ENCODE data around the gene GALK2. TPM values are rescaled to one million over a fixed set of nuclear protein-coding genes. Genes with fewer than 3 reads are reported as not detected.

Gene GALK2
- total and polyA plus RNA-seq, 2 experiments from 2014 or later, result 11.5 to 23.0 TPM

GRCh38 chr15:49372366-49372765, 202.3 kb downstream of the GALK2 start:
- H3K27ac Mint-ChIP-seq, result no peak overlapping the region
- no peaks in the 10 kb centered on the region for H3K9me3 Mint-ChIP-seq
- Histone ChIP-seq H3K36me3 (ENCODE audit: insufficient read depth) (no peaks in the 10 kb centered on the region), H3K9me2 (ENCODE audit: insufficient read depth) (no peaks in the 10 kb centered on the region), H4K20me1 (replicated peaks; ENCODE audit: insufficient read depth) (no peaks in the 10 kb centered on the region), H3F3A (replicated peaks; ENCODE audit: low read depth) (no peaks in the 10 kb centered on the region), H3K4me2 (peak overlapping the region; percentile 30), H3K4me3 (no peak overlapping the region), H3K4me1 (ENCODE audit: insufficient read depth) (no peaks in the 10 kb centered on the region), H3K27ac (ENCODE audit: low read depth) (no peak overlapping the region), H2AFZ (no peak overlapping the region), H3K79me2 (replicated peaks; ENCODE audit: insufficient read depth) (no peaks in the 10 kb centered on the region), H3K27me3 (ENCODE audit: insufficient read depth) (no peaks in the 10 kb centered on the region)
- no peak overlapping the region; the same call in 2 of the 3 replicates for H3K4me3 Mint-ChIP-seq
- DNase-seq (ENCODE audit: low spot score) (peak; percentile 56), ATAC-seq (peak; percentile 75)
- peaks cover 12% of the 10 kb centered on the region for H3K4me1 Mint-ChIP-seq
- no peaks in the 10 kb centered on the region for H3K36me3 Mint-ChIP-seq (ENCODE audit: low read depth)
- no peaks in the 10 kb centered on the region for H3K27me3 Mint-ChIP-seq (ENCODE audit: insufficient read depth, low read depth, poor library complexity)
- TF ChIP-seq REST (IDR thresholded peaks at IDR 0.05; ENCODE audit: unreplicated experiment) (no peak), CTCF (conservative IDR thresholded peaks at IDR 0.05; ENCODE audit: low read depth in 2 of 2) (no peak), POLR2AphosphoS5 (IDR thresholded peaks at IDR 0.05; ENCODE audit: low read depth) (no peak), CREB1 (CRISPR knock-in tag; IDR thresholded peaks at IDR 0.05; ENCODE audit: low read depth) (no peak), ZNF462 (CRISPR knock-in tag; IDR thresholded peaks at IDR 0.05) (no peak), NANOG (IDR thresholded peaks at IDR 0.05; ENCODE audit: borderline replicate concordance) (no peak), STAT1 (IDR thresholded peaks at IDR 0.05; ENCODE audit: unreplicated experiment) (no peak), ETS1 (IDR thresholded peaks at IDR 0.05) (no peak), EZH2phosphoT487 (IDR thresholded peaks at IDR 0.05; ENCODE audit: unreplicated experiment) (no peak), JUNB (IDR thresholded peaks at IDR 0.05; ENCODE audit: unreplicated experiment) (no peak), ZNF331 (CRISPR knock-in tag; IDR thresholded peaks at IDR 0.05; ENCODE audit: low read depth) (no peak), ZNF114 (CRISPR knock-in tag; IDR thresholded peaks at IDR 0.05) (no peak), EZH2 (IDR thresholded peaks at IDR 0.05; ENCODE audit: low read depth, unreplicated experiment) (no peak)
